Caco-2 (cell line): Measurements from ENCODE around the gene NCOR2. TPM values are rescaled to one million over a fixed set of nuclear protein-coding genes. Genes with fewer than 3 reads are reported as not detected.

Source experiments
- BruUV-seq: library from RNA; stranded (reverse); fragments of 400-500 nt; replicated peaks from 2 replicates; lab custom pipeline; 2021; lab: Mats Ljungman, UMichigan
- CTCF ChIA-PET: fragments of 300-600 bp; sonication (Branson Sonifier 250); formaldehyde crosslinking; loops from one replicate; lab custom pipeline; 2022; ENCODE audit warnings: antibody characterized with exemption; lab: Charles Lee
- POLR2A ChIA-PET: fragments of 300-600 bp; sonication (Branson Sonifier 250); formaldehyde crosslinking; loops from one replicate; lab custom pipeline; 2022; ENCODE audit warnings: antibody characterized with exemption; lab: Charles Lee
- DNase-seq, 2 experiments: peaks; one replicate each; pipeline versions ENCODE4 v3.0.0 to v3.0.0-alpha.2; 2020 to 2022
- H3K27me3 ChIP-seq: replicated peaks from 2 replicates; pipeline ENCODE4 v1.6.0; 2011; ENCODE audit warnings: low read length; ENCODE audit not compliant: control insufficient read depth, insufficient read depth
- H3K36me3 ChIP-seq: 2 replicates; pipeline ENCODE4 v1.5.1; 2011; ENCODE audit warnings: low read length; ENCODE audit not compliant: control insufficient read depth, insufficient read depth
- H3K4me1 ChIP-seq: fragments of 250-450 bp; sonication (Bioruptor Pico); 2 replicates; pipeline ENCODE4 v1.5.1; 2020; ENCODE audit warnings: mild to moderate bottlenecking
- H3K4me3 ChIP-seq: 2 replicates; pipeline ENCODE4 v1.5.1; 2011; ENCODE audit warnings: low read depth, mild to moderate bottlenecking, control low read depth, low read length
- H3K9me3 ChIP-seq: fragments of 250-450 bp; sonication (Bioruptor Pico); 2 replicates; pipeline ENCODE4 v1.5.1; 2020; ENCODE audit warnings: mild to moderate bottlenecking, moderate library complexity
- H3K27ac Mint-ChIP-seq: one replicate; pipeline ENCODE4 v1.8.0; 2022; ENCODE audit warnings: mixed read lengths; ENCODE audit not compliant: unreplicated experiment
- H3K27me3 Mint-ChIP-seq: one replicate; pipeline ENCODE4 v1.8.0; 2022; ENCODE audit warnings: mixed read lengths; ENCODE audit not compliant: insufficient read depth, unreplicated experiment
- H3K36me3 Mint-ChIP-seq: one replicate; pipeline ENCODE4 v1.8.0; 2022; ENCODE audit warnings: mild to moderate bottlenecking, mixed read lengths; ENCODE audit not compliant: insufficient read depth, unreplicated experiment
- H3K4me1 Mint-ChIP-seq: one replicate; pipeline ENCODE4 v1.8.0; 2022; ENCODE audit warnings: low read depth, mixed read lengths; ENCODE audit not compliant: unreplicated experiment
- H3K4me3 Mint-ChIP-seq: one replicate; pipeline ENCODE4 v1.8.0; 2022; ENCODE audit warnings: mild to moderate bottlenecking, moderate library complexity, mixed read lengths; ENCODE audit not compliant: unreplicated experiment
- H3K9me3 Mint-ChIP-seq: one replicate; pipeline ENCODE4 v1.8.0; 2022; ENCODE audit warnings: mixed read lengths; ENCODE audit not compliant: unreplicated experiment
- CTCF ChIP-seq, 2 experiments: fragments of 200-600 bp in 1 of 2; IDR thresholded peaks; 1 replicate in 1 of 2; 2 replicates in 1 of 2; pipeline versions ENCODE4 v1.5.1 to v1.8.0; 2011 to 2022; ENCODE audit warnings: antibody characterized with exemption in 1 of 2, control low read depth in 1 of 2, inconsistent platforms in 1 of 2, low read depth in 1 of 2, low read length in 1 of 2, mild to moderate bottlenecking in 1 of 2, moderate library complexity in 1 of 2; ENCODE audit not compliant: insufficient read depth in 1 of 2, severe bottlenecking in 1 of 2, unreplicated experiment in 1 of 2
- intact Hi-C: fragments of 100-400 bp; cut with micrococcal nuclease; formaldehyde crosslinking; loops from one replicate; pipeline ENCODE4 v1.10.0; 2022; ENCODE audit not compliant: unreplicated experiment
- total RNA-seq: library from RNA; stranded (reverse); gene quantifications from 2 replicates; pipeline ENCODE4 v1.2.3, GENCODE V29; 2022

NCOR2 gene
- total RNA-seq, 1 experiment from 2014 or later: 250 TPM

DNA sequence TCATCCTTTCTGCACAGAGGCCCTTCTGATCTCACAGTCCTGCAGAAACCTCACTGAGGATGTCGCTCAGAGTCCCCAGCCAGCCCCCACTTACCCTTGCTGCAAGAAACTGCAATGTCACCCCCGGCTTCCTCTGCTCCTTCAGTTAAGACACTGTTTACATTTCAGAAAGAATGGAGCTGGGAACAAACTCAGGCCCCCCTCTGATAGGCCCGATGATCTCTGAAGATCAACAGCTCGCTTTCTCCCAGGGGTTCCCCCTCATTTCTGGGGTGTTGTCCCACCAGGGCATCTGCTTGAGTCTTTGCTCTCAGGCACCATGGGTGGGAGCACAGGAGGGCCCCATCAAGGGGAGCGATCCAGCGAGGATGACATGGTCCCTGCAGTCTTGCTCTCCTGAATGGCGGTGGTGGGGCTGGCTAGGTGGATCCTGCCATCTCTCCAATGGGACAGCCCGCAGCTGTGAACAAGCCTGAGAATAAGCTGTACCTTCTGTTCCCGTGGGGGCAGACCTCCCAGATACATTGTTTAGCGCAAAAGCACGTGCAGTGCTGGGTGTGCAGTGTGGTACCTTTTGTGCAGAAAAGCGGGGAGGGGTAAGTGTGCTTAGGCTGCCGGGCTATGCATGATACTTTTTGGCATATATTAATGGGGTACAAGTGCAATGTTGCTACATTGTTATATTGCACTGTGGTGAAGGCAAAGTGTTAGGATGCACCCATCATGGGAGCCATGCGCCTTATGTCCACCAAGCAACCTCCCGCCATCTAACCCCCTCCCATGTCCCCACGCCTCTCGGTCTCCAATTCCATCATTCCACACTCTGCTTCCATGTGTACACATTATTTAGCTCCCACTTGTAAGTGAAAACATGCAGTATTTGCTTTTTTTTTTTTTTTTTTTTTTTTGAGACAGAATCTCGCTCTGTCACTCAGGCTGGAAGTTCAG, 6.7 kb upstream of the NCOR2 start:
- no peaks in the 10 kb centered on the region for H3K9me3 Mint-ChIP-seq
- Histone ChIP-seq H3K9me3 (0 out of 2 replicates have a peak, but pooled peaks cover 6% of the 10 kb centered on the region), H3K4me3 (no peak overlapping the region), H3K27me3 (no peaks in the 10 kb centered on the region), H3K36me3 (no peaks in the 10 kb centered on the region), H3K4me1 (peaks cover under 1% of the 10 kb centered on the region; the same call in 1 of the 2 replicates)
- H3K27me3 Mint-ChIP-seq: no peaks in the 10 kb centered on the region
- no peak overlapping the region for H3K27ac Mint-ChIP-seq
- no peak for TF ChIP-seq CTCF (IDR thresholded peaks at IDR 0.05; ENCODE audit: insufficient read depth in 1 of 2, low read depth in 1 of 2, low read length in 1 of 2, severe bottlenecking in 1 of 2, unreplicated experiment in 1 of 2)
- H3K4me3 Mint-ChIP-seq: no peak overlapping the region
- intact Hi-C loops: no loop called here
- BruUV-seq: no TSS peak
- DNase-seq: no peak
- ChIA-PET CTCF (no interaction called here), POLR2A (no interaction called here)
- peaks cover 7% of the 10 kb centered on the region for H3K4me1 Mint-ChIP-seq
- no peaks in the 10 kb centered on the region for H3K36me3 Mint-ChIP-seq

DNA sequence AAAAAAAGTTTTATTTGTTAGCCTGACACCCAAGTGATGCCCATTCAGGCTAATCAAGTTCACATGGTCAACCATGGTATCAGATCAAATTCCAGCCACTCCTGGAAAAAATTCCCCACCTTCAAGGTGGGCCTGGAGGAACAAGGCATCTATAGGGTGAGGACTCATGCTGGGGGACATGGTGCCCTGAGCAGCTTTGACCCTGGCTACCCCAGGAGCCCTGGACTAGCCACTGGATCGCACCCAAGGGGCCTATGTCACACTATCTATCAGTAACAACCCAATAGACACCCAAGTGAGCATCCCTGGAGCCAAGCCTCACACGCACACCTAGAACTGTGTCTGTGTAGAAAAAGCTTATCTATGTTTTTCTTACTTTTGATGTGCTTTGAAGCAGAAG, 4.1 kb upstream of the NCOR2 start:
- no TSS peak for BruUV-seq
- no peak for TF ChIP-seq CTCF (IDR thresholded peaks at IDR 0.05; ENCODE audit: insufficient read depth in 1 of 2, low read depth in 1 of 2, low read length in 1 of 2, severe bottlenecking in 1 of 2, unreplicated experiment in 1 of 2)
- intact Hi-C loops: no loop called here
- H3K27ac Mint-ChIP-seq: no peak overlapping the region
- H3K27me3 Mint-ChIP-seq: no peaks in the 10 kb centered on the region
- peaks cover 6% of the 10 kb centered on the region for H3K36me3 Mint-ChIP-seq
- H3K27me3 ChIP-seq: no peaks in the 10 kb centered on the region
- ChIA-PET CTCF (interaction anchor here (0.7 kb wide), 1 partner anchor 50 kb away, joined by 3 read pairs; no protein-coding TSS in a partner anchor), POLR2A (no interaction called here)
- H3K36me3 ChIP-seq: no peaks in the 10 kb centered on the region
- H3K4me3 ChIP-seq: no peak overlapping the region
- H3K9me3 ChIP-seq: 0 out of 2 replicates have a peak, but pooled peaks cover 1% of the 10 kb centered on the region
- no peaks in the 10 kb centered on the region for H3K9me3 Mint-ChIP-seq
- no peak overlapping the region for H3K4me3 Mint-ChIP-seq
- H3K4me1 ChIP-seq: peaks cover 6% of the 10 kb centered on the region
- H3K4me1 Mint-ChIP-seq: peaks cover 7% of the 10 kb centered on the region
- DNase-seq: no peak

GRCh38 chr12:124570810-124571209, 3.4 kb upstream of the NCOR2 start:
- Mint-ChIP-seq H3K4me3 (no peak overlapping the region), H3K4me1 (peaks cover 7% of the 10 kb centered on the region), H3K27ac (no peak overlapping the region), H3K36me3 (peaks cover 6% of the 10 kb centered on the region), H3K27me3 (no peaks in the 10 kb centered on the region), H3K9me3 (no peaks in the 10 kb centered on the region)
- intact Hi-C loops: no loop called here
- DNase-seq: no peak
- H3K4me3 ChIP-seq: no peak overlapping the region
- H3K36me3 ChIP-seq: no peaks in the 10 kb centered on the region
- POLR2A ChIA-PET: no interaction called here
- CTCF ChIA-PET: interaction anchor here (0.7 kb wide), 1 partner anchor 51 kb away, joined by 3 read pairs; no protein-coding TSS in a partner anchor
- H3K4me1 ChIP-seq: peaks cover 6% of the 10 kb centered on the region
- no TSS peak for BruUV-seq
- H3K27me3 ChIP-seq: no peaks in the 10 kb centered on the region
- H3K9me3 ChIP-seq: no peaks in the 10 kb centered on the region
- no peak for TF ChIP-seq CTCF (IDR thresholded peaks at IDR 0.05; ENCODE audit: insufficient read depth in 1 of 2, low read depth in 1 of 2, low read length in 1 of 2, severe bottlenecking in 1 of 2, unreplicated experiment in 1 of 2)
